DOHH2 (cell line): Measurements from ENCODE around the gene OGFOD3.
"Not testable (repeated sequence)": the region's sequence is repeated elsewhere in the genome, so short reads cannot be mapped to it uniquely, and the experiment has no call there.

Experiments used
- CTCF ChIP-seq: fragments of 200-600 bp; sonication (generic); IDR thresholded peaks from one replicate; pipeline ENCODE4 v1.5.1; 2014; ENCODE audit warnings: antibody characterized with exemption, mild to moderate bottlenecking, low read depth, low read length; ENCODE audit not compliant: poor library complexity, severe bottlenecking
- EZH2phosphoT487 ChIP-seq: fragments of 200-600 bp; sonication (generic); IDR thresholded peaks from 2 replicates; pipeline ENCODE4 v1.6.1; 2017; ENCODE audit warnings: borderline replicate concordance, mild to moderate bottlenecking, antibody characterized with exemption, low read length, moderate library complexity, mixed read lengths

DNA sequence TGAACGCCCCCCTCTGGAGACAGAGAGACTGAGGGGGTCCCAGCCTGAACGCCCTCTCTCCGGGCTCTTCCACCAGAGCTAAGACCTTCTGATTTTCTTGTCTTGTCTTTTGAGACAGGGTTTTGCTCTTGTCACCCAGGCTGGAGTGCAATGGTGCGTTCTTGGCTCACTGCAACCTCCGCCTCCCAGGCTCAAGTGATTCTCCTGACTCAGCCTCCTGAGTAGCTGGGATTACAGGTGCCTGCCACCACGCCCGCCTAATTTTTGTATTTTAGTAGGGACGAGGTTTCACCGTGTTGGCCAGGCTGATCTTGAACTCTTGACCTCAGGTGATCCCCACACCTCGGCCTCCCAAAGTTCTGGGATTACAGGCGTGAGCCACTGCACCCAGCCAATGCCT is 70.4 kb downstream of the OGFOD3 start:
- TF ChIP-seq CTCF, EZH2phosphoT487: not testable (repeated sequence)
